Measurements from ENCODE around the gene CLPTM1L. TPM values are rescaled to one million over a fixed set of nuclear protein-coding genes. Genes with fewer than 3 reads are reported as not detected.
"Not testable (repeated sequence)": the region's sequence is repeated elsewhere in the genome, so short reads cannot be mapped to it uniquely, and the experiment has no call there.

Gene CLPTM1L
- polyA plus RNA-seq, 3 donors, result 129 to 144 (median 143) TPM

GRCh38 chr5:1330847-1331831 is 13.8 kb downstream of the CLPTM1L start:
- DNase-seq, result no peak

- no peak for DNase-seq
Observed at GRCh38 chr5:1330146-1330846, 14.6 kb downstream of the CLPTM1L start.

GRCh38 chr5:1329111-1329579 is 15.8 kb downstream of the CLPTM1L start:
- DNase-seq, result no peak

GRCh38 chr5:1328237-1329110 is 16.4 kb downstream of the CLPTM1L start:
- not testable (repeated sequence) for DNase-seq

GRCh38 chr5:1326901-1327756 is 17.8 kb downstream of the CLPTM1L start:
- not testable (repeated sequence) for DNase-seq

GRCh38 chr5:1326532-1326875 is 18.4 kb downstream of the CLPTM1L start:
- not testable (repeated sequence) for DNase-seq

GRCh38 chr5:1325870-1326531 is 18.9 kb downstream of the CLPTM1L start:
- DNase-seq, result no peak

- no peak for DNase-seq
Observed at GRCh38 chr5:1325191-1325741, 19.6 kb downstream of the CLPTM1L start.

GRCh38 chr5:1324719-1325190 is 20.1 kb downstream of the CLPTM1L start:
- no peak for DNase-seq

- no peak for DNase-seq
Observed at GRCh38 chr5:1324301-1324700, 20.6 kb downstream of the CLPTM1L start.

GRCh38 chr5:1323803-1324173 is 21.1 kb downstream of the CLPTM1L start:
- DNase-seq, result no peak

GRCh38 chr5:1322955-1323802 is 21.7 kb downstream of the CLPTM1L start:
- DNase-seq, result no peak

GRCh38 chr5:1322036-1322900 is 22.6 kb downstream of the CLPTM1L start:
- DNase-seq, result no peak

GRCh38 chr5:1321576-1321975 is 23.3 kb downstream of the CLPTM1L start:
- no peak for DNase-seq

GRCh38 chr5:1320436-1321344 is 24.2 kb downstream of the CLPTM1L start:
- DNase-seq, result no peak

GRCh38 chr5:1319436-1320256 is 25.3 kb downstream of the CLPTM1L start:
- no peak for DNase-seq
